Mucosa of descending colon (tissue), 3 donors: ENCODE data around the gene RNF31. TPM values are rescaled to one million over a fixed set of nuclear protein-coding genes. Genes with fewer than 3 reads are reported as not detected.
A peak's percentile ranks its signal among the peaks of the same experiment; 100 is the strongest.

Experiments used
- ATAC-seq: fragments of 200-7000 bp; cut with Tn5 transposase; one replicate; pipeline ENCODE4 v1.9.1; 2020; ENCODE audit warnings: mild to moderate bottlenecking, moderate library complexity
- DNase-seq, 3 donors: peaks; one replicate each; pipeline ENCODE4 v3.0.0-alpha.2; 2020
- H3K36me3 ChIP-seq: fragments of 200-600 bp; one replicate; pipeline ENCODE4 v1.8.0; 2021; ENCODE audit warnings: low read depth, mild to moderate bottlenecking
- H3K4me1 ChIP-seq: fragments of 200-600 bp; one replicate; pipeline ENCODE4 v1.8.0; 2021; ENCODE audit warnings: low read depth, mild to moderate bottlenecking
- H3K4me3 ChIP-seq: fragments of 200-600 bp; one replicate; pipeline ENCODE4 v1.8.0; 2021; ENCODE audit warnings: mild to moderate bottlenecking
- H3K9me3 ChIP-seq: fragments of 200-600 bp; one replicate; pipeline ENCODE4 v1.8.0; 2021; ENCODE audit warnings: mild to moderate bottlenecking
- intact Hi-C, 2 donors: fragments of 100-400 bp; cut with DNase I in 1 of 2; cut with micrococcal nuclease in 1 of 2; formaldehyde crosslinking; loops; one replicate each; pipeline versions ENCODE4 v1.11.0 to v1.11.1; 2022; cut with DNase I, micrococcal nuclease
- total RNA-seq, 3 donors: library from RNA; stranded (reverse); fragmentation: NEBNext Ultra II Directional in 2 of 3; extraction: Animal tissue kit (Norgen Biotek cat#: 25700) in 2 of 3; gene quantifications; one replicate each; pipeline versions ENCODE4 v1.2.1 to v1.2.4, GENCODE V29; 2021 to 2023
- TF ChIP-seq, protein P1 (sequence below): fragments of 200-600 bp; IDR thresholded peaks from one replicate; pipeline ENCODE4 v1.8.0; 2022; ENCODE audit warnings: antibody characterized with exemption, mild to moderate bottlenecking
- donor health status: DM: no; HTN: no; CAD: no; lungs with moderate emphysema.
- donor health status: DM: no; HTN: no; CAD: no.
- donor health status: DM: no; HTN: yes; CAD: no.

The RNF31 gene
- total RNA-seq, 3 donors from 2014 or later, result 52.8 to 66.2 (median 59.0) TPM

DNA sequence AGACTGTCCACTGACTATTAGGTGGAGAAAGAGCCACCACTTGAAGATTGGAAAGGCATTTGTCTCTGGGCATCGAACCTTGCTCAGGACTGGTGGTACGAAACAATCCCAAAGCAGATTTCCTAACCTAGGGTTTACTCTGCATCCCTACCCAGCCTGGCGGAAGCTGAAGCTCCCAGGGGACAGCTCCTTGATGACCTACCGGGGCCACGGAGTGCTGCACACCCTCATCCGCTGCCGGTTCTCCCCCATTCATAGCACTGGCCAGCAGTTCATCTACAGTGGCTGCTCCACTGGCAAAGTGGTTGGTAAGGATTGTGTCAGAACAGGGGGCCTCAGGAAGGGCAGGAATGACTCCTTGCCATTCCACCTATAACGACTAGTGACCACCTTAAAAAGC, 26.1 kb upstream of the RNF31 start:
- ATAC-seq, result no peak
- peaks cover 11% of the 10 kb centered on the region for H3K36me3 ChIP-seq
- TF ChIP-seq, protein P1, sequence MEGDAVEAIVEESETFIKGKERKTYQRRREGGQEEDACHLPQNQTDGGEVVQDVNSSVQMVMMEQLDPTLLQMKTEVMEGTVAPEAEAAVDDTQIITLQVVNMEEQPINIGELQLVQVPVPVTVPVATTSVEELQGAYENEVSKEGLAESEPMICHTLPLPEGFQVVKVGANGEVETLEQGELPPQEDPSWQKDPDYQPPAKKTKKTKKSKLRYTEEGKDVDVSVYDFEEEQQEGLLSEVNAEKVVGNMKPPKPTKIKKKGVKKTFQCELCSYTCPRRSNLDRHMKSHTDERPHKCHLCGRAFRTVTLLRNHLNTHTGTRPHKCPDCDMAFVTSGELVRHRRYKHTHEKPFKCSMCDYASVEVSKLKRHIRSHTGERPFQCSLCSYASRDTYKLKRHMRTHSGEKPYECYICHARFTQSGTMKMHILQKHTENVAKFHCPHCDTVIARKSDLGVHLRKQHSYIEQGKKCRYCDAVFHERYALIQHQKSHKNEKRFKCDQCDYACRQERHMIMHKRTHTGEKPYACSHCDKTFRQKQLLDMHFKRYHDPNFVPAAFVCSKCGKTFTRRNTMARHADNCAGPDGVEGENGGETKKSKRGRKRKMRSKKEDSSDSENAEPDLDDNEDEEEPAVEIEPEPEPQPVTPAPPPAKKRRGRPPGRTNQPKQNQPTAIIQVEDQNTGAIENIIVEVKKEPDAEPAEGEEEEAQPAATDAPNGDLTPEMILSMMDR, result no peak
- no peak for DNase-seq
- H3K4me3 ChIP-seq, result no peak overlapping the region
- no peaks in the 10 kb centered on the region for H3K9me3 ChIP-seq
- intact Hi-C loops, result no loop called here
- H3K4me1 ChIP-seq, result peaks cover 5% of the 10 kb centered on the region

DNA sequence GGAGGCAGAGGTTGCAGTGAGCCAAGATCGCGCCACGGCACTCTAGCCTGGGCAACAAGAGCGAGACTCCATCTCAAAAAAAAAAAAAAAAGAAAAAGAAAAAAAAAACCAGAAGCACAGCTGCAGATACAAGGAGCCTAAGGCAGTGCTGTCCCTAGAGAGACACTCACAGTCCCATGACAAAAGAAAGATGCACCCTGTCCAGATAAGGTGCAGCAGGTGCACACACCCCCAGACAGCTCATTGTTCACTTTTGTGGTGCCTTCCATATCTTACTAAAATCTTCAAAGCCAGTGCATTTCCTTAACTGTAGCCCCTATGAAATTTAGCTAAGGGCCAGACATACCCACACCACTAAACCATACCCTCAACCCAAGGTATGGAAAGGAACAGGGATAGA, 24.9 kb upstream of the RNF31 start:
- TF ChIP-seq, protein P1, result no peak
- no peak for ATAC-seq
- Histone ChIP-seq H3K36me3 (peaks cover 11% of the 10 kb centered on the region), H3K4me1 (no peaks in the 10 kb centered on the region), H3K9me3 (no peaks in the 10 kb centered on the region), H3K4me3 (no peak overlapping the region)
- no peak for DNase-seq
- intact Hi-C loops, result no loop called here

DNA sequence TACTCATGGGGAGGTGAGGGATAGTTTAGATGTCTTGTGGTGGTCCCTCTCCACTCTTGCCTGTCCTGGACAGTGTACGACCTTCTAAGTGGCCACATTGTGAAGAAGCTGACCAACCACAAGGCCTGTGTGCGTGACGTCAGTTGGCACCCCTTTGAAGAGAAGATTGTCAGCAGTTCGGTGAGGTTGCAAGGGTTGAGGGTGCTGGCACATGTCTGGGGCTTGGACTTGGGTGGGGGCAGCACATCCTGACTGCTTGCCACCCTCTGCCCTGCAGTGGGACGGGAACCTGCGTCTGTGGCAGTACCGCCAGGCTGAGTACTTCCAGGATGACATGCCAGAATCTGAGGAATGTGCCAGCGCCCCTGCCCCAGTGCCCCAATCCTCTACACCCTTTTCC, 24.4 kb upstream of the RNF31 start:
- TF ChIP-seq, protein P1, result no peak
- intact Hi-C loops, result no loop called here
- Histone ChIP-seq H3K36me3 (peaks cover 11% of the 10 kb centered on the region), H3K4me1 (no peaks in the 10 kb centered on the region), H3K4me3 (no peak overlapping the region), H3K9me3 (no peaks in the 10 kb centered on the region)
- no peak for DNase-seq
- ATAC-seq, result no peak

DNA sequence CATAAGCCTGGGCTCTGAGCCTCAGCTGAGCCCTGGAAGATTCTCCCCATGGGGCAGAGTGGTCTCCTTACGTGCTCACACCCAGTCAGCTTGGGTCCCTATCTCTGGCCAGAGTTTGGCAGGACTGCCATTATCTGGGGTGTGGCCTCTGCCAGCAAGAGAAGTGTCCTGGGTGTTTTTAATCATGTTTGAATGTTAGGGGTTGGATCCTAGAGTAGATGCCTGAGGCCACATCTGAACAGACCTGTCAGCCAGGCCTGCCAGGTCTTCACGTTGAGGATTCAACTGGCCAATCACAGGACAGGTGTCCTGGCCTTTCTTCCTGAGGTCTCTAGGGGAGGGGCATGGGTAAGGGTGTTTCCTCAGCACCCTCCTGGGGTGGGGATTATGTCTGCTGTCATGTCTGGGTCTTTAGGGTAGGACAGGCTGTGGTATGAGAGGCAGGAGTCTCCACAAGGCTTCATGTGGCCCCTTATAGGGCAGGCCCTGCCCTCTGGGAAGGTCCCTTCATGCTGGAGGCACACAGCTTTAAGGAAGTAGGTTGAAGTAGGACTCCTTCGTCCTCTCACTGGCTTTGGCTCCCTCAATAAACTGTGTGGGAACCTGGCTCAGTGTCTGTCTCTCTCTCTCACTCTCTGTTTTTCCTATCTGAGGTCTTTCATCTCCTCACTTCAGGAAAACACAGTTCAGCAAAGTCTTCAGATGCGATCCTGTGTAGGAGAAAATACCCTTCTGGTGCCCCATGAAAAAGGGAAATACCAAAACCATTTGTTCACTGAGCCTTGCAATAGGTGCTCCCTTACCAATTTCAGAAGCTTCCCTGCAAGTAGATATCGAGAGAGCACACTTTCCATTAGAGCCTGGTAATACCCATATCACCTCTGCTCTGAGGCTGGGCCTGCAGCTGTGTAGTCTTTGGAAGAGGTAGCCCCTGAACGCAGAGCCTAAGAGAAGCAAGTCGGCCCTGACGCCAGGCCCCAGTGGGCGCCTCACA, 23.6 kb upstream of the RNF31 start:
- H3K4me3 ChIP-seq, result no peak overlapping the region
- H3K4me1 ChIP-seq, result no peaks in the 10 kb centered on the region
- ATAC-seq (peak; percentile 26), DNase-seq (no peak)
- TF ChIP-seq, protein P1, result no peak
- intact Hi-C loops, result no loop called here
- H3K9me3 ChIP-seq, result no peaks in the 10 kb centered on the region
- peaks cover 11% of the 10 kb centered on the region for H3K36me3 ChIP-seq

DNA sequence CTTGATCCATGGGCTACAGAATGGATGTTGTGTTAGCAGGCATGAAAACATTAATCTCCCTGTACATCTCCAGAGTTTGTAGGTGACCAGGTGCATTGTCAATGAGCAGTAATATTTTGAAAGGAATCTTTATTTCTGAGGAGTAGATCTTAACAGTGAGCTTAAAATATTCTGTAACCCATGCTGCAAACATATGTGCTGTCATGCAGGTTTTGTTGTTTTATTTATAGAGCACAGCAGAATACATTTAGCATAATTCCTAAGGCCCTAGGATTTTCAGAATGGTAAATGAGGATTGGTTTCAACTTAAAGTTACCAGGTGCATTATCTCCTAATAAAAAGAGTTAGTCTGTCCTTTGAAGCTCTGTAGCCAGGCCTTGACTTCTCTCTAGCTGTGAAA, 20.4 kb upstream of the RNF31 start:
- Histone ChIP-seq H3K36me3 (no peaks in the 10 kb centered on the region), H3K4me1 (no peaks in the 10 kb centered on the region)

More for the DNA sequence above, 20.4 kb upstream of the RNF31 start:
- Histone ChIP-seq H3K4me3 (no peak overlapping the region), H3K9me3 (no peaks in the 10 kb centered on the region)
- TF ChIP-seq, protein P1, result no peak
- ATAC-seq (no peak), DNase-seq (no peak)
- intact Hi-C loops, result no loop called here
